GM21737 (cell line): ENCODE data around the gene HOXD12.

Source experiments
- ATAC-seq: cut with Tn5 transposase; IDR thresholded peaks from one replicate; pipeline ENCODE4 v1.9.1; 2021; ENCODE audit warnings: mild to moderate bottlenecking, moderate library complexity; ENCODE audit not compliant: unreplicated experiment

Gene HOXD12

GRCh38 chr2:176092270-176093144 is 7.1 kb upstream of the HOXD12 start, which contains the start of gene HOXD13:
Gene HOXD13, plus strand, starts transcription at chr2:176092721. Its CDS starts 170 bp downstream, at chr2:176092891.
- ATAC-seq: no peak

GRCh38 chr2:176093145-176093897 is 6.3 kb upstream of the HOXD12 start:
- no peak for ATAC-seq

- ATAC-seq: no peak
These were observed 5.7 kb upstream of the HOXD12 start for GRCh38 chr2:176093898-176094249.

- no peak for ATAC-seq
These were observed 5.2 kb upstream of the HOXD12 start for GRCh38 chr2:176094349-176094748.

- ATAC-seq: no peak
These were observed 4.2 kb upstream of the HOXD12 start for GRCh38 chr2:176095421-176095820.

GRCh38 chr2:176096243-176096985 is 3.2 kb upstream of the HOXD12 start:
- ATAC-seq: no peak

- ATAC-seq: peak; percentile 60
These were observed 2.4 kb upstream of the HOXD12 start for GRCh38 chr2:176096986-176097819.

- no peak for ATAC-seq
These were observed 1.7 kb upstream of the HOXD12 start for GRCh38 chr2:176097820-176098365.

- ATAC-seq: no peak
These were observed 1.0 kb upstream of the HOXD12 start for GRCh38 chr2:176098366-176099158.

- no peak for ATAC-seq
These were observed 352 bp upstream of the HOXD12 start for GRCh38 chr2:176099159-176099727.

GRCh38 chr2:176100547-176101140 is 1.0 kb downstream of the HOXD12 start:
- ATAC-seq: no peak

- no peak for ATAC-seq
These were observed 1.7 kb downstream of the HOXD12 start for GRCh38 chr2:176101216-176101830.

GRCh38 chr2:176101842-176102241 is 2.2 kb downstream of the HOXD12 start:
- ATAC-seq: no peak

- no peak for ATAC-seq
These were observed 2.8 kb downstream of the HOXD12 start for GRCh38 chr2:176102309-176102866.

- no peak for ATAC-seq
These were observed 3.6 kb downstream of the HOXD12 start for GRCh38 chr2:176103194-176103593.

GRCh38 chr2:176103742-176104315 is 4.2 kb downstream of the HOXD12 start:
- no peak for ATAC-seq

GRCh38 chr2:176104316-176105077 is 4.9 kb downstream of the HOXD12 start:
- ATAC-seq: no peak
